GF-D8 (cell line): Measurements from ENCODE around the gene SLC25A26.

Experiments used
- DNase-seq: peaks from one replicate; lab custom pipeline; 2025; lab: John Stamatoyannopoulos, UW

SLC25A26 gene

DNA sequence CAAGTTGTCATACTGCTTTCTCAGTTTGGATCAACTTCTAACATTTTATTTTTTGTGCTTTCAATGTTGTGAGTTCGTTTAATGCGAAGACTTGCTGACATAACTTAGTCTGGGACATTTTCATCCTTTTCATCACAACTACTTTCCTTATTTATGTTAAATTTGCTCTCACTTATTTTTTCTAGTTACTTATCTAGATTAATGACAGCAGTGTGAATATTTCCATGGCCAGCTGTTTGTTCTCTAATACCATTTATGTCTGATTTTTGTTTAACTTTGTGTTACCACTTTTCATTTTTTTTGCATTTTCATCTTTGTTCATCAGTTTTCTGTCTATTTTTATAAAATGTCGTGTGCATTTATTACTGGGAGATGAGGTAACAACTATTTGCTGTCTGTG lies 6.2 kb downstream of the SLC25A26 start:
- DNase-seq, result no peak

DNA sequence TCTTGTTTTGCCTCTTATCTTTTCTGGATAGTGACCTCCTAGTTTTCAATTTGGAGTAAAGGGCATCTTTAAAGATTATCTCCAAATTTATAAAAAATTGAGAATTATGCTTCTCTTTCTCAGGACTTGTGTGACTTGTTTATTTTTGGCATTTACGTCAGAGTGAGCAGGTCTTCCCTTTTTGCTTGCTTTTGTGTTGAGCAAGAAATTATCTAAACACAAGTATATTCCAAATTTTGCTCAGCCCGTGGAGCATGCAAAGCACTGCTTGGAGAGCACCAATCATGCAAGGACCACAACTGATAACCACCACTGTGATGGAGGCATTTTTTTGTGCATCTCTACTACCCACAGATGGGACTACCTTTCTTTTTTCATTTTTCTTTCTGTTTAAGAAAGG lies 7.1 kb downstream of the SLC25A26 start:
- no peak for DNase-seq

DNA sequence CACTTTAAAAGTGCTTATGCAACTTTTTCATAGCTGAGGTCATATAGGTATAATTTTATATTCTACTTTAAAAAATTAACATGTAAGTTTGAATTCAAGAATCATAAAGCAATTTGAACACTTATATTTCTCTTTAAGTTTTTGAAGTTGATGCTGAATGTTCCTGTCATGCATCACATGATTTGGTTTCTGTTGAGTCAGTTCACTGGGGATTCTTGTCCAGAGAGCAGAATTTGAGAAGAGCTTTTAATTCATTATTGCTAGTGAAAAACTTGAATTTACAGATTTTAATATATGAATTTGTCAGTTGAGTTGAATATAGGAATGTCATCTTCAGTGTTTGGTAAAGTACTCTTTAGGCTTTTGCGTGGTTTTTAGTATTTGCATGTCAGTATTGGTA lies 7.9 kb downstream of the SLC25A26 start:
- no peak for DNase-seq

DNA sequence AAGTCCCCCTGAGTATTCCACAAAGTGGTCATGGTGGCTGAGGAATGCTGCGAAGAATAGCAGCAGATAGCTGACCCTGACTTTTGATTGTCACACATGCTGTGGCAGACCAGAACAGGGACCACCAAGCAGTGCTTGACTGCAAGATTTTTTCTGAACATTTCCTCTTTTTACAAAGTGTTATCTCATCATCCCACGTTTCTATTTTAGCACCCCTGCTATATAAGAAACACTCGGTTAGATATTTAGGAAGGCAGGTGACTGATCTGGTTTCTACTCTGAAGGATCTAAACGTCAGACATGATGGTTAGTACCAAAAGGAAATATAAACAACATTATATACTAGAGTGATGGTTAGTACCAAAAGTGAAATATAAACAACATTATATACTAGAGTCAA lies 9.1 kb downstream of the SLC25A26 start:
- DNase-seq, result no peak

DNA sequence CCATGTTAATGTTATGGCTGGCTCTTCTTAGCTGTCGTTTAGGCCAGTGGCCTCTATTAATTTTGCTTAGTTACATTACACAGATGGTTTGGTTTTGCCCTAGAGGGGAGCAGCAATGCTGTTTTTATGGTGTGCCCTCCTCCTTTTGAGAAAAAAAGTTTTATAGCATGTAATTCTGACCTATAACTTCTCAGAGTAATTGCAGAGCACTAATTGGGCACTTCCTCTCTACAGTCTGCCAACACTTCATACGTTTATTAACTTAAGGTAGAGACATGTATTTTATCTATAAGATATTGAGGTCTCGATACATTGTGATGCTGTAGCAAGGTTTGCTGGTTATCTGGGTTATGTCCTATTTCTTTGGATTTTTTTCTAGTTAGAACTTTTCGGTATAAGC lies 12.2 kb downstream of the SLC25A26 start:
- no peak for DNase-seq

DNA sequence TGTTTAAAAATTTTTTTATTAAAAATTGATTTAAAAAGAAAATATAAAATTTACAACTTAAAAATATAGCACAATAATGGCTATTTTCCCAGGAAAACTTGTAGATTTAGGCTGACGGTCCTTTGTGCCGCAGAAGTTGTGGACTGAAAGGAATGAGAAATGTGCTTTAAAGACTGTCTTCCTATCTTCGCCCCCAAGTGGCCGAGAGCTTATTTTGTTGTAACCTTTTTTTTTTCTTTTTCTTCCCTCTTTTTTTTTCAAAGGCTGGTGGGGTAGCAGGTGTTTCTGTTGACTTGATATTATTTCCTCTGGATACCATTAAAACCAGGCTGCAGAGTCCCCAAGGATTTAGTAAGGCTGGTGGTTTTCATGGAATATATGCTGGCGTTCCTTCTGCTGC lies 15.5 kb downstream of the SLC25A26 start:
- no peak for DNase-seq

DNA sequence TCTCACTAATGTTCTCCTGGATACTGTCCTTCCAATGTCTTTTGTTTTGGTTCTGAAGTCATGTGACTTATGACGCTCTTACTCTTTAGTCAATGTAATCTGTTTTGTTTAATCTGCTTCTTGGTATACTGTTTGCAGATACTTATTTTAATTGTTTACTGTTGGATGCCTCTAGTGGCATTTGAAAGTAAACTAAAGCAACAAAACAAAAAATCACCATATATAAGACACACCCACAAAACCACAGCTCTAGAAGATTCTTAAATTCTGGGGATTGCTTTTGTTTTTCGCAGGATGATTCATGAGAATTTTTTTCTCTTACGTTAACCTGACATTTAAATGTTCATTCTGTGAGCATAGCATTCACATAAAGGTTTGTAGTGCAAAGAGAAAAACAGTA lies 16.8 kb downstream of the SLC25A26 start:
- DNase-seq, result no peak

DNA sequence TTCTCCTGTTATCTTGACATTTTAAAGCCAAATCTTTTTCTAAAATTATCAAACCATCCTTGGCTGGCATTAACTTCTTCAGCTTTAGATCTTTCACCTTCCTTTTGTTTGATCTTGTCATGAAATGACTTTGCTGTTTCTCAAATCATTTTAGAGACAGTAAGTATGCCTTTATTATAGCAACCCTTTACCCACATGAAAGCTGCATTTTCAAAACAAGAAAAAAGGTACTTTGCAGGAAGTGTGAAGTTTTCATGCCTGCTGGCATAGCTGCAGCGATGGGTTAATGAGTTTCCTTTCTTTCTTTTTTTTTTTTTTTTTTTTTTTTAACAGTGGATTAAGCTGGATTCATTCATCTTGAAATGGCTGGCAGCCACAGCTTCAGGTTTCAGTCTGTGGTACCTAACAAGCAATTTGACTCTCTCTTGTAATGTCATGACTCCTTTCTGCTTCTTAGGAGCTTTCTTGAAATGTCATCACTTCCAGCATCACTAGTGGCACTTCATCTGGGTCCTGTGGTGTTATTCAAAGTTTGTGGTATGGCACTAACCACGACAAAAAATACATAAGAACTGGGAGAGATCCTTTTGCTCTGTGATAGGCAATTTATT lies 18.8 kb downstream of the SLC25A26 start:
- DNase-seq, result no peak

DNA sequence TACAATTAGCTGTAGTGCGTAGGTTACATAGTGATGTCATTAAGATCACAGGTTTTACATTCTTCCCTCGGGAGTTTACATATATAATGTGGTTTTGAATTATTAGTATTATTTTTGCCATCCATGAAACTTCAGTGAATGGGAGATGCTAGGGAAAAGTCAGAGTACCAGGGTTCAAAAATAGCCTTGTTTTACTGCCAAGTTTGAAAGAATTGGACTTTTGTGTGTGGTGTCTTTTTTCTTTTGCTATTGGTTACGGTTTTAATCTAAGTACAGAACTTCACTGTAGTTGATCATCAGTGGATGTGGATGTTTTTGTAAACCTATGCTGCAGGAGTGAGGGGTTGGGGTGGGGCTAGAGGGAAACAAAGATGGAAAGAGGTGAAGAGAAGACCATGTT lies 20.7 kb downstream of the SLC25A26 start:
- no peak for DNase-seq

DNA sequence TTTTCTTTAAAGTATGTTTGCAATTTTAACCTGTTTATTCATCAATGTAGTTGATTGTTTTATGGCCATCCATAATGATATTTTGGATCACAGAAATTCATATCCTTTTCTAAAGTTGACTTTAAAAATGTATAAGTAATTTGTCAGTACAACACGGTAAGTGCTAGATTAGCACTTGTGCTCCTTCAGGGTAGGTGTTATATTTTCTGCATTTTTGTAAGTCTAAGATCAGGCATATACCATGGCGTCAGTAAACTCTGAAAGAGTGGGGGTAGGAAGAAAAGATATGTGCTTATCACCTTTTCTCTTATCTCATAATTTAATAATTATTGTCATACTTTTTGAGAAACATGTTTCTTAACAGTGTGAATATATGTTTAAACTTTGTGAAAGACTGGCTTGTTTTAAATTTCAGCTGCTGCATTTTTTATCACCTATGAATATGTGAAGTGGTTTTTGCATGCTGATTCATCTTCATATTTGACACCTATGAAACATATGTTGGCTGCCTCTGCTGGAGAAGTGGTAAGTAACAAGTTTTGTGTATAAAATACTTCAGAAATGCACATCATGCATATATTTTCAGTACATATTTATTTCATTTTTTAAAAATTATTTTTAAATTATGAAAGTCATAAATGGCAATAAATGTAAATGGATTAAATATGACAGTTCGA lies 22.1 kb downstream of the SLC25A26 start:
- DNase-seq, result no peak

DNA sequence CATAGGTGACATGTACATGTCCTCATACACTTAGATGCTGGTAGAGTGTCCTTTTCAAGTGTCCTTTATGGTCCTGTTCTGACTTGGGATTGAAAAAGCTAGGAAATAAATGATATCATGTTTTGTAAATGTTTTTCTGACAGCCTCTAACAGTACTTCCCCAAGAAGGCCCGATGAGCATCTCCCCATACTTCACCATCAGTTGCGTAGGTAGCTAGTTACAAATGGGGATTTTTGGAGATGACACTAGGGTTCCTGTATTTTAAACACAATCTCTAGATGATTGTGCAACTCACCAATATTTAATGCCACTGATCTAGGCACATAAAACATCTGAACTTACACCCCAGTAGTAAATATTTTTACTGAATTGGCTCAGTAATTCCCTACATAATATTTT lies 27.8 kb downstream of the SLC25A26 start:
- no peak for DNase-seq

DNA sequence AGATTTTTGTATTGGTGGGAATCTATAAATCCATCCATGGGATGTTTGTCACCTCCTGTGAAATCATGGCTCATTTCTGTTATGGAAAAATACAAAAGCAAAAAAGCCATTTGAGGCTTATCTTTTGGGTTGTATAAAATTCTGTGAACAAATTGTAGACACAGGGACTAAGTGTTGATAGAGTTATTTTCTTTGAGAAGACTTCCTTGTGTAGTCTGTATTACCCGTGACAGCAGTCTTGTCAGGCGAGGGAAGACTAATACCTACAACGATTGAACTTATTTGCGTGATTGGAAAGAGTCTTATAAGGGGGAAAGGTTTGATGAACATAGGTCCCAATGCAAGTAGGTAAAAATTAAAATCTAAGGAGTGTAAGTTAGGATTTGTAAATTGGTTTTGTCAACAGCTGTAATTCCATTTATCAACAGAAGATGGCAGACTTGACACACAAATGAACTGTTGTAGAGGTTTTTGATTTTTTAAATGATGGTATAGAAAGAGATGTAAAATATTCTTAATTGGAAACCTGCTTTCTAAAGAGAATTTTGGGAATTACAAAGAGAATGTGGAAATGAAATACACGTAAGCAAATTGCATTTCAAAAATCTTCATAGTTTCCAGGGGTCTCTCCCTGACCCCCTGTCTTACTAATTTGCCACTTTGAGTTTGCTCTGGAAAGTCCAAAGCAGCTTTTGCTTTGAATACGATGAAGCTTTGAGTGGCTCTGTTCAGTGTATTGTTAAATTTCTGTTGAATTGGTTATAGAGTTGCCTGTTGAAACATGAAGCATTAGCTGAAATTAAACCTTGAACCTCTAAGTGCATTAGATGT lies 33.2 kb downstream of the SLC25A26 start:
- no peak for DNase-seq

DNA sequence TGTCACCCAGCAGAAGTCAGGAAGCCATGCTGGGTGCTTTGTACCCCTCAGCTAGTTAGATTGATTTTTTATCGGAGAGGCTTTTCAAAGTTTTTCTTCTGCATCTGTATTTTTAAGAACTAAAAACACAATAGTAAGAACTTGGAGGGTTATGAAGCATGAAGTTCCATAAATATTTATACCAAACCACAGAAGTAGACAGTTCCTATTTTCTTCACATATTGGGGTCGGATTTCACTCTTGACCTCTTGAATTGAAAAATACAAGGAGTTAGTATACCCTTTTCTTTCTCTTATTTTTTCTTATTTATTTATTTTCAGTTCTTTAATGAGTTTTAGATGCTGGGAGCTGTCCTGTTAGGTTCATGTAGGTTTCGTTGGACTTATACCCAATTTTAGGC lies 35.1 kb downstream of the SLC25A26 start:
- DNase-seq, result no peak

DNA sequence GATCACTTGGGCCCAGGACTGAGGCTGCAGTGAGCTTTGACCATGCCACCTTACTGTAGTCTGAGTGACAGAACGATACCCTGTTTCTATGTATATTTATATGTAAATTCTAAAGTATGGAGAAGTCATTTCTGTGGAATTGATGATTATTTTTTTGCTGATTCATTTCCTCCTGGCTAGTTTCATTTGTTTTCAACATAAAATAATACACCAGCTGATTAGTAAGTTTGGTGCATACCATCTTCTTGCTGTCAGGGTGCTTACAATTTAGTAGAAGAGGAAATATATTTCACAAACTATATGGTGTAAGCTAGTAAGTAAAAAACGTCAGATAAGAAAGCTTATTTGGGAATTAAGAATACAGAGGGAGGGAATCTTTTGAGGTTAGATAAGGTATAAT lies 36.0 kb downstream of the SLC25A26 start:
- no peak for DNase-seq

DNA sequence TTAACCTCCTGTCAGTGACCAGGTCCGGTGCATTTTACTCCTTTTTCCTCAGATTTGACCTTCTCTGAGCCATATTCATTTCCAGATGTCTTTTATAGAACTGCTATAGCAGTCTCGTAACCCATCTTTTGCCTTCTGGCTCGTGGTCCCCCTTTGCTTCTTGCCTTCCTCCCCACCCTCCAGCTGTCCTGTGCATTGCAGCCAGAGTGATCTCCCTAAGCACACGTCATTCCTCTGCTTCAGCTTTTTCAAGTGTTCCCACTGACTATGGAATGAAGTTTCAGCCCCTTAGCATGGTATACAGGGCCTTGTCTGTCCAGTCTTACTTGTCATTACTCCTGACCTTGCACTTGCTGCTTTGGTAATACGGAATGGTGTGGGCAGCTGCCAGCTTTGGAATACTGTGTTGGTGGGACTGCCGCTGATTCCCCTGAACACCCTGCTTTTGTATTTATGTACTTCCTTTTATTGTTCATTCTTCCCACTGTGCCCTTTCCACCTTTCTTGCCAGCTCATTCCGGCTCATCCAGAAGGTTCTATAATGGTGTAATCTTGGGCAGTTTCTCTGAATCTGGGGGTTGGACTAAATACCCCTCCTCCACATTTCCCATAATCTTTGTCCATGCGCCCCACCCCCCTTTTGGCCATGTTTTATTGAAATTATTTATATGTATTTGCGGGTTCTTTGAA lies 38.9 kb downstream of the SLC25A26 start:
- no peak for DNase-seq

DNA sequence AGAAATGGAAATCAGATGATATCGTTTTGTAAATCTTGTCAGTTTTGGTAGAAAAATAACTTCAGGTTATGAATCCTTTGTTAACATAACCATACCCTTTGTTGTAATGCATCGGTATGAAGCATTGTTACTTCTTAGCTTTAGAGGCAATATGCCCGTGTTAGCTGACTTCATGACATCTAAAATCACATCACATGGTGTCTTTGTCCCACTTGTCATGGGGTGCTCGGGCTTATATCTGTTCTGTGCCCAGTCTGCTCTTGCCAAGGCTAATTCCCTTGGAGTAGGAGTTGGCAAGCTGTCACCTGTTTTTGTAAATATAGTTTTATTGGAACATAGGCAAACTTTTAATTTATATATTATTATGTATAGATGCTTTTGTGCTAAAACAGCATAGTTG lies 39.6 kb downstream of the SLC25A26 start:
- no peak for DNase-seq

DNA sequence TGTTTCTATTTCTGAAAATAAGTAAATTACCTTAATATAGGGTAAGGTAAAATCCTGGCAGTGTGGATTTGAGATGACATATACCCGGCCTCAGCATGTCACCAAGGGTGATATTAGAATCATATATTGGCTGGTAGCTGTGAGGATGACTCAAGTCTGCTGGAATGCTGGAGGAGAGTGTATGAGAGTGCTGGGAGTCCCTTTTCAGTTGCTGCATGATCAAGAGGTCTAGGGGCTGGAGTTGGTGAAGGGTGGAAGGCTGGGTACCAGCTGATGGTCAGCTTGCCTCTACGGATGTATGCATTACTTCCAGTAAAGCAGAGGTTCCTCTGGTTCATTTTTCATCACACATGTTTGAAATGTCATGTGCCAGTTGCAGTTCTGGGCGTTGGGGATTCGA lies 40.6 kb downstream of the SLC25A26 start:
- DNase-seq, result no peak

DNA sequence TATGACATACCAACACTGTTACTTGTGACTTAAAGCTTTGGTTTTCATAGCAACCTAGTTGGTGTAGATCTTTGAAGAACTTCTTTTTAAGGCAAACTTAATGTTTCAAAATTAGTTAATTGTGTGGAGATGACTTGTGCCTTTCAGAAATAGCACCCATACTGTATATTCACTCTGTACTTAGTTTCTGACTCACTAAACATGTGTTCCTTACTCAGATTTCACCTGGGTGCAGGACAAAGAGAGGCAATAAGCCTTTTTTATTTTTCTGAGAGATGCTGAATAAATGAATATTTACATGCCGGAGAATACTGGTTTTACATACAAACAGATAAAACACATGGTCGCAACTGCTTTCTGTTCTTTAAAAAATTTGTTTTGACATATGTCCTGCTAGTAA lies 44.8 kb downstream of the SLC25A26 start:
- no peak for DNase-seq

DNA sequence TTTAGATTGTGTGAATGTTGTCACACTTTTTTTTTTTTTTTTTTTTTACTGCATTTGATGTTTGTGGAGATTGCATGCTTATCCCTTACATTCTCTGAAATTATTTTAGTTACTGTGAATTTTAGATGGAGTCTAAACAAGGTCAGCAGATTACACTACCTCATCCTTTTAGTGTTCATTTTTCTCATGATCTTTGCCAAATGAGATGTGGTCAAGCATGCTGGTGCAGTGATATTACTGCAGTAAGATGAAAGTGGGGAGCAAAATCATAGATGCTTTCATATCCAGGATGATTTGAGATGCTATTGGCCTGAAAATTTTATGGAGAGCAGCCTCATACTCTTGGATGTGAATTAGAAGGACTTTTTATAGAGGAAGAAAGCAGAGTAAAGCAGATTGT lies 45.8 kb downstream of the SLC25A26 start:
- DNase-seq, result no peak

DNA sequence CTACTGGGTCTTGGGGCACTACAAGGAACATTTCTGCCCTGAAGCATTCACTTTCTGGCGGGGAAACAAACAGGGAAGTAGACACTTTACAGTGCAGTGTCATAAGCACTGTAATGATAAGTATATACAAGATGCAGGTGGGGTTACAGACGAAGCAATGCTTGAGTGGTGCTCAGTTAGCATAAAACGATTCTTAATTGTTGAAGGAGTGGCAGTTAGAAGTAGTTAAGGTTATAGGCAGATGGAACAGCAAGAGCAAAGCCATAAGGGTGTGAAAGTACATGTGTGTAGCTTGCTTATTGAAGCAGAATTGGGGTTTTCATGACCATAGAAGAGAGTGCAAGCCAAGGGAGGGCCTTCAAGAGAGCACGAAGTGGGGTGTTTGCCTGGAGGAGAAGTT lies 46.2 kb downstream of the SLC25A26 start:
- no peak for DNase-seq

DNA sequence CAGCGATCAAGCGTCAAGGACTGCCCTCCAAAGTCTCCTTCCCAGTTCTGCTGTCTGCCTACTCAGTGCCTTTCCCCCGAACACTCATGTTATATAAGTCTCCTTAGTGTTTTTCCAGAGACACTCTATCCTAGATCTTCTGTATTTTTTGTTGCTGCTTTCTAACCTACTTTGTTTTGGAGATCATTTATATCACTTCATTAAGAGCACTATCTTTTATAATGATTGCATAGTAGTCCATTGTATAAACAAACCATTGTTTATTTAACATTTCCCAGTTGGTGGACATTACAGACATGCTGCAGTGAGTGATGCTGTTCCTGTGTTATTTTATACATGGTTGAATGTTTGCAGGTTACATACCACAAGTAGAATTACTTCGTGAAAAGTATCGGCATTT lies 47.1 kb downstream of the SLC25A26 start:
- no peak for DNase-seq

DNA sequence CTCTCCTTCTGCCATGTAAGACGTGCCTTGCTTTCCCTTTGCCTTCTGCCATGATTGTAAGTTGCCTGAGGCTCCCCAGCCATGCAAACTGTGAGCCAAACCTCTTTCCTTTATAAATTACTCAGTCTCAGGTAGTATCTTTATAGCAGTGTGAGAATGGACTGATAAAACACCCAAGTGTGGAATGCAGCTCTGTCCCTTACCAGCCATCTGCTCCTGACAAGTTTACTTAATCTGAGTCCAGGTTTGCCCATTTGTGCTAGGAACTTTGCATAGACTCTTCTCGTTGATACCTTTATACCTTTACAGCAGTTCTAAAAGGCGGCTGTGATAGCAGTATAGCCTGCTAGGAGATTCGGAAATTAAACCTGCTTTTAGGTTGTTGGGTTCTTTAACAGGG lies 48.1 kb downstream of the SLC25A26 start:
- DNase-seq, result no peak

DNA sequence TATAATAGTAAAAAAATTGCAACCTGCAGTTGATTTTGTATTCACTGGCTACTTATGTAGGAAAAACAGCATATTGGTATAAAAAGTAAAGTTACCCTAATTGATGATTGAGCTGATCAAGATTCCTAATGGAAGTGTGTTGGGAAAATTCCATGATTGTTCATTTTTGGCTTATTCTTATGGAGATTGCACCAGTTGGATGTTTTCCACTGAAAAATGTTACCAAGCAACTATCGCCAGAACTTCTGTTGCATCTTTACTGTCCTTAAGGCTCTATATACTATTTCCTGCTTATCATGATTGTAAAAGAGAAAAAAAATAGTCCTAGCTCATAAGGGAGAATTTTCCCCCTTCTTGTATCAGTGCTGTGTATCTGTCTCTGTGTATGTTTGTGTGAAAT lies 48.6 kb downstream of the SLC25A26 start:
- no peak for DNase-seq
